Measurements from ENCODE around the gene SLC35D2.

GRCh38 chr9:96392263-96392662 lies 8.8 kb upstream of the SLC35D2 start:
- no peak for TF ChIP-seq CTCF (tag by site-specific recombination; IDR thresholded peaks at IDR 0.05)
- TF ChIP-seq PBX3 (CRISPR knock-in tag; IDR thresholded peaks at IDR 0.05) = no peak
- TF ChIP-seq ZNF146 (tag by site-specific recombination; IDR thresholded peaks at IDR 0.05) = no peak
- TF ChIP-seq HIC1 (tag by site-specific recombination; IDR thresholded peaks at IDR 0.05) = no peak
- no peak for TF ChIP-seq ZBTB49 (tag by site-specific recombination; IDR thresholded peaks at IDR 0.05; ENCODE audit: low read depth)
- TF ChIP-seq ZNF777 (tag by site-specific recombination; IDR thresholded peaks at IDR 0.05; ENCODE audit: borderline replicate concordance) = no peak
- TF ChIP-seq ZNF138 (tag by site-specific recombination; IDR thresholded peaks at IDR 0.05; ENCODE audit: borderline replicate concordance) = no peak
- TF ChIP-seq GLIS1 (tag by site-specific recombination; IDR thresholded peaks at IDR 0.05) = no peak
- no peak for TF ChIP-seq GFI1B (tag by site-specific recombination; IDR thresholded peaks at IDR 0.05)
- no peak for TF ChIP-seq ZNF660 (tag by site-specific recombination; IDR thresholded peaks at IDR 0.05)
- TF ChIP-seq ZNF133 (tag by site-specific recombination; IDR thresholded peaks at IDR 0.05) = no peak
- no peak for TF ChIP-seq SETDB1 (IDR thresholded peaks at IDR 0.05; ENCODE audit: insufficient read length, low read length)
- TF ChIP-seq ZNF398 (tag by site-specific recombination; IDR thresholded peaks at IDR 0.05) = no peak
- TF ChIP-seq ZNF16 (tag by site-specific recombination; IDR thresholded peaks at IDR 0.05; ENCODE audit: low read depth) = no peak

Measured in HEK293 (cell line).